Measurements from ENCODE around the gene RALGAPA2. TPM values are rescaled to one million over a fixed set of nuclear protein-coding genes. Genes with fewer than 3 reads are reported as not detected.

The RALGAPA2 gene
- total and polyA plus RNA-seq, 2 experiments from 2014 or later: 14.5 to 35.5 TPM

DNA sequence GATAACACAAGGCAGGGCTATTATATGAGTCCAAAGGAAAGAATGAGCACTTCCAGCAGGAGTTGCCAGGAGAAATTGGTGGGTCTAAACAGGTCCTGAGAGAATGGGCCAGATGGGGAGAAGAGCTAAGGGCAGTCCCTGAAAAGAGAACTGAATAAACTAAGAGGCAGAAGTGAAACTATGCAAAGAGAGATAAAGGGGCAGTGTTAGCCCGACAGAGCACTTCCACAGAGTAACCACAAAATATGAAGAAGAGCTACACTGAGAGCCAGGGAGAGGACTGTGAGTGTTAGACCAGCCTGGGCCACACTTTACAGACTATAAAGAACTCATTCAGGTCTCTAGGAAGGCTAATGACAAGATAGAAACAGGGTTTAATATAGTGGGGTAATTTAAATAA lies 43.8 kb downstream of the RALGAPA2 start:
- Histone ChIP-seq H3K36me3 (no peaks in the 10 kb centered on the region), H3K4me1 (ENCODE audit: low read depth) (peaks cover 6% of the 10 kb centered on the region), H3K27me3 (no peaks in the 10 kb centered on the region), H3K4me3 (no peak overlapping the region), H3K9me3 (ENCODE audit: low read depth) (no peaks in the 10 kb centered on the region), H3K27ac (no peak overlapping the region)
- DNase-seq (ENCODE audit: low read depth in 1 of 2, low spot score in 1 of 2): peak in 1 of 2 donors; percentile 36
- TF ChIP-seq, protein P1, sequence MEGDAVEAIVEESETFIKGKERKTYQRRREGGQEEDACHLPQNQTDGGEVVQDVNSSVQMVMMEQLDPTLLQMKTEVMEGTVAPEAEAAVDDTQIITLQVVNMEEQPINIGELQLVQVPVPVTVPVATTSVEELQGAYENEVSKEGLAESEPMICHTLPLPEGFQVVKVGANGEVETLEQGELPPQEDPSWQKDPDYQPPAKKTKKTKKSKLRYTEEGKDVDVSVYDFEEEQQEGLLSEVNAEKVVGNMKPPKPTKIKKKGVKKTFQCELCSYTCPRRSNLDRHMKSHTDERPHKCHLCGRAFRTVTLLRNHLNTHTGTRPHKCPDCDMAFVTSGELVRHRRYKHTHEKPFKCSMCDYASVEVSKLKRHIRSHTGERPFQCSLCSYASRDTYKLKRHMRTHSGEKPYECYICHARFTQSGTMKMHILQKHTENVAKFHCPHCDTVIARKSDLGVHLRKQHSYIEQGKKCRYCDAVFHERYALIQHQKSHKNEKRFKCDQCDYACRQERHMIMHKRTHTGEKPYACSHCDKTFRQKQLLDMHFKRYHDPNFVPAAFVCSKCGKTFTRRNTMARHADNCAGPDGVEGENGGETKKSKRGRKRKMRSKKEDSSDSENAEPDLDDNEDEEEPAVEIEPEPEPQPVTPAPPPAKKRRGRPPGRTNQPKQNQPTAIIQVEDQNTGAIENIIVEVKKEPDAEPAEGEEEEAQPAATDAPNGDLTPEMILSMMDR (IDR thresholded peaks at IDR 0.05; ENCODE audit: low read depth, low read length): no peak

DNA sequence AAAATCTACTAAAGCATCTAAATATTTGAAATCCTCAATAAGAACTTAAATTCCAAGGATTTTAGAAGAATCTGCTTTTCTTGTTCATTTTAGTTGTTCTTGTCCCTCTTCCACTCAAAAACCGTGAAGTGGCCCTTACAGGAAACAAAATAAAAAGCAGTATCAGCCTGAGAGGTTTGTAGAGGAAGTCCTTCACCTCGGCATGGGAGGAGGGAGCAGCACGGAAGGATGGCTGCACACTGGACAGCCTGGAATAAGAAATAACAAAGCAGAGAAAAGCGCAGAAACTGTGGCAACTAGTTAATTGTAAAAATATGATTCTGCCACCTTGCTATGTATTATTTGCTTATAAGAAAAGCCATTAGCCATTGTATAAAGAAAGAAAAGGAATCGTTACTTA lies 46.1 kb downstream of the RALGAPA2 start:
- no peaks in the 10 kb centered on the region for H3K27me3 ChIP-seq
- no peak overlapping the region for H3K27ac ChIP-seq

DNA sequence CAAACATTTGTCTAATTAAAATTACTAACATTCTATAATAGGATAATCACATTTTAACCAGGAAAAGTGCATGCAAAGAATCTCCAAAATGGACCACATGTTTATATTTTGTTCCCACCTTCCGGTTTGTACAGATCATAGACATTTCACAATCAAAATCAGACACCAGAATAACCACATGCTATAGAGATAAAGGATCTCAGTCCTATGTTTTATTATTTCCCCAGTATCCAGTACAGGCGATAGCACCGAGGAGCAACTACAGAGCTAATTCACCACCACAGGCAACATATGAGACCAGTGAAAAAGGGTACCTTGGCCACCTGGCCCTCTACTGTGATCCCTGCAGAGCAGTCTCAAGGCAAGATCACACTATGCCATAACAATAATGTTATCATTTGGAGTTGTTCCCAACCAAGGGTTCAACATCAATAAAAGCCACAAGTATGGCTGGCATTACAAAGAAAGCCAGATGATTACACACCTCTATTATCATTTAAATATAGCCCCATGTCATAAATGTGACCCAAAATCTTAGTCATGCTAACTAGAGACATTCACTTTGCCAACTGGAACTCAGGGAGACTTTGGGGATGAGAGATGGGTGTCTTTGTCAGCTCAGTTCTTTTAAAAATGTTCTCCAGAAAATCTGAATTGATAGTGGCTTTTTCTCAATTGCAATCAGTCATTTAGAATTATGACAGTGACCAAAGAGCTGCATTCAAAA lies 46.7 kb downstream of the RALGAPA2 start:
- no peaks in the 10 kb centered on the region for H3K36me3 ChIP-seq
- DNase-seq (ENCODE audit: low read depth in 1 of 2, low spot score in 1 of 2): peak in 1 of 2 donors; percentile 2
- TF ChIP-seq, protein P1 (IDR thresholded peaks at IDR 0.05; ENCODE audit: low read depth, low read length): no peak
- H3K4me3 ChIP-seq: no peak overlapping the region
- no peaks in the 10 kb centered on the region for H3K27me3 ChIP-seq
- peaks cover 14% of the 10 kb centered on the region for H3K4me1 ChIP-seq (ENCODE audit: low read depth)
- H3K27ac ChIP-seq: no peak overlapping the region
- no peaks in the 10 kb centered on the region for H3K9me3 ChIP-seq (ENCODE audit: low read depth)

More for the DNA sequence above, 46.1 kb downstream of the RALGAPA2 start:
- no peak overlapping the region for H3K4me3 ChIP-seq
- no peak for DNase-seq (ENCODE audit: low read depth in 1 of 2, low spot score in 1 of 2)
- no peaks in the 10 kb centered on the region for H3K9me3 ChIP-seq (ENCODE audit: low read depth)
- H3K4me1 ChIP-seq (ENCODE audit: low read depth): peaks cover 14% of the 10 kb centered on the region
- TF ChIP-seq, protein P1 (IDR thresholded peaks at IDR 0.05; ENCODE audit: low read depth, low read length): no peak
- H3K36me3 ChIP-seq: no peaks in the 10 kb centered on the region

DNA sequence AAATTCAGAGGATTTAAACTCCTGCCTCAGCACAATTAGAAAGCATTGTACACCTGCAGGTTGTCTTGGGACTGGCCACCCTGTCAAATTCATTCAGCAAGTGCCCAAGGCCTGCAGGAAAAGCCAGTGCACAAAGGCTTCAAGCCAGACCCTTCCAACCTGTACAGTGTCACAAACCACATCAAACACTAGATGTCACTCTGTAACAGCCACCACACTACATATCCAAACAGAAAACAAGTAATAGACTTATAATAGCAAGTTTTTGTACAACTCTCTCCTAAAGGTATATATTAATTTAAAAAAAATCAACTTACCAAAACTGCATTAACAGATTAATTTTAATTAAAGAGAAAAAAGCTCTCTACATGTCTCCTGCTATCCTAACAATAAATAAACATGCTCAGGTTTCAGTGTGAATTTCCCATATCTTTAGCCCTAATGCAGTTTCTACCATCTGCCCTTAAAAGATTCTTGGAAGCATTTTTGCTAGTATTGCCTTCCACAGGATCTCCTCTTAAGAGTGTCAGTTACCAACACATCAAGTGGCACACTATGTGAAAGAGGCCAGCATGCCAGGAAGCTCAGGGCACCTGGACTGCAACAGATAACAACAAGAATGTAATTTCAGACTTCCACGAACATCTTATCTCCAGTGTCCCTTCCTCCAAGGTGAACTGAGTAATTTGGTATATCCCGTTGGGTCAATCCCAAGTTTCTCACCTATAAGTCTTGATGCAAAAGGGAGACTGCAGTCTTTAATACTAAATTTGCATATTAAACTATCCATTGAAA lies 47.5 kb downstream of the RALGAPA2 start:
- Histone ChIP-seq H3K9me3 (ENCODE audit: low read depth) (no peaks in the 10 kb centered on the region), H3K27me3 (no peaks in the 10 kb centered on the region), H3K4me3 (no peak overlapping the region), H3K36me3 (no peaks in the 10 kb centered on the region), H3K27ac (no peak overlapping the region), H3K4me1 (ENCODE audit: low read depth) (peaks cover 14% of the 10 kb centered on the region)
- DNase-seq (ENCODE audit: low read depth in 1 of 2, low spot score in 1 of 2): peak; percentile 46 to 49
- TF ChIP-seq, protein P1 (IDR thresholded peaks at IDR 0.05; ENCODE audit: low read depth, low read length): peak; percentile 30

DNA sequence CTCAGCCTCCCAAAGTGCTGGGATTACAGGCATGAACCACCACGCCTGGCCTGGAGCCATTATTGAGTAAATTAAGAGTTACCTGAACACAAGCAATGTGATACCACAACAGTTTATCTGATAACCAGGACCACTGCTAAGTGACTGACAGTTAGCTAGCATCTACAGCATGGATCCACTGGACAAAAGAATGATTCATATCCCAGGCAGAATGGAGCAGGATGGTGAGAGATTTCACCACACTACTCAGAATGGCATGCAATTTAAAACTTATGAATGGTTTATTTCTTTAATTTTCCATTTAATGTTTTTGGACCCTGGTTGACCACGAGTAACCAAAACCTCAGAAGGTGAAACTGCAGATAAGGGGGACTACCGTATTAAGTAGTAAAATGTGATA lies 48.6 kb downstream of the RALGAPA2 start:
- DNase-seq (ENCODE audit: low read depth in 1 of 2, low spot score in 1 of 2): peak in 1 of 2 donors; percentile 3
- Histone ChIP-seq H3K36me3 (no peaks in the 10 kb centered on the region), H3K4me3 (no peak overlapping the region), H3K4me1 (ENCODE audit: low read depth) (peaks cover 14% of the 10 kb centered on the region), H3K27me3 (no peaks in the 10 kb centered on the region), H3K27ac (no peak overlapping the region), H3K9me3 (ENCODE audit: low read depth) (no peaks in the 10 kb centered on the region)
- TF ChIP-seq, protein P1 (IDR thresholded peaks at IDR 0.05; ENCODE audit: low read depth, low read length): no peak
